A673 (cell line): ENCODE results near the gene LRRC3B.

ENCODE experiments used
- CTCF ChIP-seq: fragments of 300-800, 200-600 bp; sonication (generic); conservative IDR thresholded peaks from 2 replicates; pipeline ENCODE4 v1.5.1; 2017; ENCODE audit warnings: low read depth, mild to moderate bottlenecking, antibody characterized with exemption, low read length, moderate library complexity, mixed read lengths
- EZH2 ChIP-seq: fragments of 200-600 bp; sonication (generic); IDR thresholded peaks from 2 replicates; pipeline ENCODE4 v1.6.1; 2017; ENCODE audit warnings: borderline replicate concordance, low read depth, mild to moderate bottlenecking, mixed read lengths, antibody characterized with exemption, low read length; ENCODE audit not compliant: poor library complexity, severe bottlenecking

GRCh38 chr3:26638113-26638512 is 15.5 kb downstream of the LRRC3B start:
- TF ChIP-seq EZH2: no peak
- no peak for TF ChIP-seq CTCF
